GM23338 (cell line): ENCODE measurements around the gene KANK4.

ENCODE experiments used
- CREB1 ChIP-seq: fragments of 250-450 bp; sonication (Bioruptor Pico); IDR thresholded peaks from 2 replicates; pipeline ENCODE4 v1.5.0; 2020; ENCODE audit warnings: low read depth, mild to moderate bottlenecking, moderate library complexity
- EZH2 ChIP-seq: fragments of 200-600 bp; sonication (generic); IDR thresholded peaks from one replicate; pipeline ENCODE4 v1.8.0; 2017; ENCODE audit warnings: antibody characterized with exemption, mild to moderate bottlenecking, low read depth; ENCODE audit not compliant: unreplicated experiment
- EZH2phosphoT487 ChIP-seq: fragments of 200-600 bp; sonication (generic); IDR thresholded peaks from one replicate; pipeline ENCODE4 v1.8.1; 2018; ENCODE audit warnings: antibody characterized with exemption; ENCODE audit not compliant: unreplicated experiment
- JUNB ChIP-seq: IDR thresholded peaks from one replicate; pipeline ENCODE4 v1.6.1; 2016; ENCODE audit warnings: antibody characterized with exemption; ENCODE audit not compliant: unreplicated experiment
- NANOG ChIP-seq: IDR thresholded peaks from 2 replicates; pipeline ENCODE4 v1.6.1; 2016; ENCODE audit warnings: antibody characterized with exemption, borderline replicate concordance
- POLR2AphosphoS5 ChIP-seq: IDR thresholded peaks from 2 replicates; pipeline ENCODE4 v1.6.1; 2016; ENCODE audit warnings: antibody characterized with exemption, low read depth
- ZNF114 ChIP-seq: fragments of 250-450 bp; sonication (Bioruptor Pico); IDR thresholded peaks from 2 replicates; pipeline ENCODE4 v1.5.0; 2020; ENCODE audit warnings: mild to moderate bottlenecking, moderate library complexity
- ZNF331 ChIP-seq: fragments of 250-450 bp; sonication (Bioruptor Pico); IDR thresholded peaks from 2 replicates; pipeline ENCODE4 v1.5.0; 2020; ENCODE audit warnings: low read depth, mild to moderate bottlenecking, moderate library complexity
- TF ChIP-seq, protein P1 (sequence below), 2 experiments: fragments of 200-600 bp in 1 of 2; sonication (generic) in 1 of 2; conservative IDR thresholded peaks; 2 replicates each; pipeline versions ENCODE4 v1.5.1 to v1.6.1; 2016 to 2017; ENCODE audit warnings: antibody characterized with exemption in 2 of 2, low read depth in 2 of 2, mild to moderate bottlenecking in 2 of 2, moderate library complexity in 1 of 2
- TF ChIP-seq, protein P2 (sequence below): IDR thresholded peaks from one replicate; pipeline ENCODE4 v1.6.1; 2018; ENCODE audit warnings: antibody characterized with exemption; ENCODE audit not compliant: unreplicated experiment
- TF ChIP-seq, protein P3 (sequence below): IDR thresholded peaks from 2 replicates; pipeline ENCODE4 v1.6.1; 2016; ENCODE audit warnings: antibody characterized with exemption

DNA sequence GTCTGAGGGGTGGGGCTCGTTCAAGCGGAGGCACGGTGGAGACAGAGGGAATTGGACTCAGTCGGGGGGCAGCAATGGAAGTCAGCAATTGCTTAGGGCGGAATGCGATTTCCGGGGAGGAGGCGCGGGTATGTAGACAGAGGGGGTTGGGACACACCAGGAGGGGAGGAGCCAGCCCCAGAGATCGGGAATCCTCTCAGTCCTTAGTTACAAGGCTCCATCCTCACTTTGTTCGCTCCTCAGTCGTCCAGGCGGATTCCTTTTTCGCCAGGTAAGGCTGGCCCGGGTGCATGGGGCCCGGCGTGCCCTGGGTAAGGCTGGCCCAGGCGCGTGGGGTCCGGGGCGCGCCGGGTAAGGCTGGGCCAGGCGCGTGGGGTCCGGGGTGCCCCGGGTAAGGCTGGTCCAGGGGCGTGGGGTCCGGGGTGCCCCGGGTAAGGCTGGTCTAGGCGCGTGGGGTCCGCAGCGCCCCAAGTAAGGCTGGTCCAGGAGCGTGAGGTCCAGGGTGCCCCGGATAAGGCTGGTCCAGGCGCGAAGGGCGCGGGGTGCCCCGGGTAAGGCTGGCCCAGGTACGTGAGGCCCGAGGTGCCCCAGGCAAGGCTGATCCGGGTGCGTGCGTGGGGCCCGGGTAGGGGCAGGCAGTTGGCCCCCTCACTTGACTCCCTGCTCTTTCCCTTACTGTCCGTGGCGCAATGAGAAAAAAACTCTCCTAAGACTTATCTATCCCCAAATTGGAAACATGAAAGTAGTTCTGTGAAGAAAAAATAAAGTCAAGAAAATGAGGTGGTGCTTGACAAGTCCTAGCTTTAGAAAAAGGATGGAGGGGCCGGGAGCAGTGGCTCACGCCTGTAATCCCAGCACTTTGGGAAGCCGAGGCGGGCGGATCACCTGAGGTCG lies 124.3 kb downstream of the KANK4 start, which contains the start of gene L1TD1:
- TF ChIP-seq POLR2AphosphoS5 = peak; percentile 99
- no peak for TF ChIP-seq EZH2
- TF ChIP-seq, protein P1, sequence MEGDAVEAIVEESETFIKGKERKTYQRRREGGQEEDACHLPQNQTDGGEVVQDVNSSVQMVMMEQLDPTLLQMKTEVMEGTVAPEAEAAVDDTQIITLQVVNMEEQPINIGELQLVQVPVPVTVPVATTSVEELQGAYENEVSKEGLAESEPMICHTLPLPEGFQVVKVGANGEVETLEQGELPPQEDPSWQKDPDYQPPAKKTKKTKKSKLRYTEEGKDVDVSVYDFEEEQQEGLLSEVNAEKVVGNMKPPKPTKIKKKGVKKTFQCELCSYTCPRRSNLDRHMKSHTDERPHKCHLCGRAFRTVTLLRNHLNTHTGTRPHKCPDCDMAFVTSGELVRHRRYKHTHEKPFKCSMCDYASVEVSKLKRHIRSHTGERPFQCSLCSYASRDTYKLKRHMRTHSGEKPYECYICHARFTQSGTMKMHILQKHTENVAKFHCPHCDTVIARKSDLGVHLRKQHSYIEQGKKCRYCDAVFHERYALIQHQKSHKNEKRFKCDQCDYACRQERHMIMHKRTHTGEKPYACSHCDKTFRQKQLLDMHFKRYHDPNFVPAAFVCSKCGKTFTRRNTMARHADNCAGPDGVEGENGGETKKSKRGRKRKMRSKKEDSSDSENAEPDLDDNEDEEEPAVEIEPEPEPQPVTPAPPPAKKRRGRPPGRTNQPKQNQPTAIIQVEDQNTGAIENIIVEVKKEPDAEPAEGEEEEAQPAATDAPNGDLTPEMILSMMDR (conservative IDR thresholded peaks at IDR 0.05; ENCODE audit: low read depth in 2 of 2) = no peak
- TF ChIP-seq, protein P2, sequence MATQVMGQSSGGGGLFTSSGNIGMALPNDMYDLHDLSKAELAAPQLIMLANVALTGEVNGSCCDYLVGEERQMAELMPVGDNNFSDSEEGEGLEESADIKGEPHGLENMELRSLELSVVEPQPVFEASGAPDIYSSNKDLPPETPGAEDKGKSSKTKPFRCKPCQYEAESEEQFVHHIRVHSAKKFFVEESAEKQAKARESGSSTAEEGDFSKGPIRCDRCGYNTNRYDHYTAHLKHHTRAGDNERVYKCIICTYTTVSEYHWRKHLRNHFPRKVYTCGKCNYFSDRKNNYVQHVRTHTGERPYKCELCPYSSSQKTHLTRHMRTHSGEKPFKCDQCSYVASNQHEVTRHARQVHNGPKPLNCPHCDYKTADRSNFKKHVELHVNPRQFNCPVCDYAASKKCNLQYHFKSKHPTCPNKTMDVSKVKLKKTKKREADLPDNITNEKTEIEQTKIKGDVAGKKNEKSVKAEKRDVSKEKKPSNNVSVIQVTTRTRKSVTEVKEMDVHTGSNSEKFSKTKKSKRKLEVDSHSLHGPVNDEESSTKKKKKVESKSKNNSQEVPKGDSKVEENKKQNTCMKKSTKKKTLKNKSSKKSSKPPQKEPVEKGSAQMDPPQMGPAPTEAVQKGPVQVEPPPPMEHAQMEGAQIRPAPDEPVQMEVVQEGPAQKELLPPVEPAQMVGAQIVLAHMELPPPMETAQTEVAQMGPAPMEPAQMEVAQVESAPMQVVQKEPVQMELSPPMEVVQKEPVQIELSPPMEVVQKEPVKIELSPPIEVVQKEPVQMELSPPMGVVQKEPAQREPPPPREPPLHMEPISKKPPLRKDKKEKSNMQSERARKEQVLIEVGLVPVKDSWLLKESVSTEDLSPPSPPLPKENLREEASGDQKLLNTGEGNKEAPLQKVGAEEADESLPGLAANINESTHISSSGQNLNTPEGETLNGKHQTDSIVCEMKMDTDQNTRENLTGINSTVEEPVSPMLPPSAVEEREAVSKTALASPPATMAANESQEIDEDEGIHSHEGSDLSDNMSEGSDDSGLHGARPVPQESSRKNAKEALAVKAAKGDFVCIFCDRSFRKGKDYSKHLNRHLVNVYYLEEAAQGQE = peak; percentile 38
- no peak for TF ChIP-seq EZH2phosphoT487
- no peak for TF ChIP-seq ZNF114
- no peak for TF ChIP-seq JUNB
- TF ChIP-seq CREB1 (CRISPR knock-in tag) = peak; percentile 38; the same call in 1 of the 2 replicates
- peak; percentile 71; the same call in 1 of the 2 replicates for TF ChIP-seq NANOG
- TF ChIP-seq ZNF331 = no peak
- TF ChIP-seq, protein P3, sequence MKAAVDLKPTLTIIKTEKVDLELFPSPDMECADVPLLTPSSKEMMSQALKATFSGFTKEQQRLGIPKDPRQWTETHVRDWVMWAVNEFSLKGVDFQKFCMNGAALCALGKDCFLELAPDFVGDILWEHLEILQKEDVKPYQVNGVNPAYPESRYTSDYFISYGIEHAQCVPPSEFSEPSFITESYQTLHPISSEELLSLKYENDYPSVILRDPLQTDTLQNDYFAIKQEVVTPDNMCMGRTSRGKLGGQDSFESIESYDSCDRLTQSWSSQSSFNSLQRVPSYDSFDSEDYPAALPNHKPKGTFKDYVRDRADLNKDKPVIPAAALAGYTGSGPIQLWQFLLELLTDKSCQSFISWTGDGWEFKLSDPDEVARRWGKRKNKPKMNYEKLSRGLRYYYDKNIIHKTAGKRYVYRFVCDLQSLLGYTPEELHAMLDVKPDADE = peak; percentile 83; the same call in 1 of the 2 replicates
